Uterus (tissue), 4 donors: ENCODE data around the gene FRMD8. TPM values are rescaled to one million over a fixed set of nuclear protein-coding genes. Genes with fewer than 3 reads are reported as not detected.

Experiments
- DNase-seq, 2 donors: peaks; one replicate each; pipeline ENCODE4 v3.0.0-alpha.2; 2019 to 2020
- H3K27ac ChIP-seq, 2 donors: fragments of 200-600 bp; sonication (generic); 1 replicate in 1 of 2; 2 replicates in 1 of 2; pipeline ENCODE4 v1.5.1; 2016 to 2018
- H3K27me3 ChIP-seq, 2 donors: fragments of 200-600 bp; sonication (generic); one replicate each; pipeline ENCODE4 v1.5.1; 2018 to 2019; ENCODE audit warnings: control low read depth in 1 of 2
- H3K36me3 ChIP-seq, 2 donors: fragments of 200-600 bp; sonication (generic); one replicate each; pipeline ENCODE4 v1.5.1; 2019; ENCODE audit warnings: control low read depth in 1 of 2
- H3K4me1 ChIP-seq, 2 donors: fragments of 200-600 bp; sonication (generic); one replicate each; pipeline ENCODE4 v1.5.1; 2018 to 2019; ENCODE audit warnings: control low read depth in 1 of 2
- H3K4me3 ChIP-seq, 2 donors: fragments of 200-600 bp; sonication (generic); 1 replicate in 1 of 2; 2 replicates in 1 of 2; pipeline ENCODE4 v1.5.1; 2018 to 2019; ENCODE audit warnings: mild to moderate bottlenecking in 1 of 2
- H3K9me3 ChIP-seq, 2 donors: fragments of 200-600 bp; sonication (generic); one replicate each; pipeline ENCODE4 v1.5.1; 2019; ENCODE audit warnings: control low read depth in 1 of 2
- CTCF ChIP-seq, 4 experiments: fragments of 200-600 bp in 2 of 4; fragments of 450-650 bp in 2 of 4; sonication (generic) in 2 of 4; IDR thresholded peaks; one replicate each; pipeline ENCODE4 v1.5.1; 2016 to 2019; ENCODE audit warnings: antibody characterized with exemption in 4 of 4, mild to moderate bottlenecking in 2 of 4, moderate library complexity in 1 of 4
- POLR2A ChIP-seq, 2 donors: fragments of 450-650 bp; IDR thresholded peaks; one replicate each; pipeline ENCODE4 v1.6.1; 2016; ENCODE audit warnings: antibody characterized with exemption in 2 of 2, mild to moderate bottlenecking in 1 of 2, moderate library complexity in 1 of 2
- intact Hi-C: fragments of 100-400 bp; cut with DNase I; formaldehyde crosslinking; loops from one replicate; pipeline ENCODE4 v1.15.1; 2023; ENCODE audit warnings: low total_unique reads
- total RNA-seq, 4 donors: library from RNA; depleted of rRNA in 3 of 4; stranded (reverse); fragments of >200 nt in 3 of 4; gene quantifications; one replicate each; pipeline versions ENCODE4 v1.1.0 to v1.2.4, GENCODE V29; 2014 to 2023
- donor health status: DM: yes; HTN: yes; CAD: no.

FRMD8 gene
- total RNA-seq, 4 donors from 2014 or later = 15.9 to 160 (median 41.5) TPM

GRCh38 chr11:65424205-65425104 is 38.0 kb downstream of the FRMD8 start:
- H3K4me3 ChIP-seq = peak overlapping the region; percentile 76 to 91
- peaks cover 0 to 7% of the 10 kb centered on the region in 2 donors for H3K4me1 ChIP-seq
- peak overlapping the region; percentile 98 to 99 for H3K27ac ChIP-seq
- DNase-seq = peak; percentile 51
- H3K36me3 ChIP-seq = no peaks in the 10 kb centered on the region
- H3K9me3 ChIP-seq = no peaks in the 10 kb centered on the region
- H3K27me3 ChIP-seq = no peaks in the 10 kb centered on the region
- TF ChIP-seq POLR2A (IDR thresholded peaks at IDR 0.05) = peak in 1 of 2 donors; percentile 15
- TF ChIP-seq CTCF (IDR thresholded peaks at IDR 0.05) = no peak
- intact Hi-C loops = no loop called here

DNA sequence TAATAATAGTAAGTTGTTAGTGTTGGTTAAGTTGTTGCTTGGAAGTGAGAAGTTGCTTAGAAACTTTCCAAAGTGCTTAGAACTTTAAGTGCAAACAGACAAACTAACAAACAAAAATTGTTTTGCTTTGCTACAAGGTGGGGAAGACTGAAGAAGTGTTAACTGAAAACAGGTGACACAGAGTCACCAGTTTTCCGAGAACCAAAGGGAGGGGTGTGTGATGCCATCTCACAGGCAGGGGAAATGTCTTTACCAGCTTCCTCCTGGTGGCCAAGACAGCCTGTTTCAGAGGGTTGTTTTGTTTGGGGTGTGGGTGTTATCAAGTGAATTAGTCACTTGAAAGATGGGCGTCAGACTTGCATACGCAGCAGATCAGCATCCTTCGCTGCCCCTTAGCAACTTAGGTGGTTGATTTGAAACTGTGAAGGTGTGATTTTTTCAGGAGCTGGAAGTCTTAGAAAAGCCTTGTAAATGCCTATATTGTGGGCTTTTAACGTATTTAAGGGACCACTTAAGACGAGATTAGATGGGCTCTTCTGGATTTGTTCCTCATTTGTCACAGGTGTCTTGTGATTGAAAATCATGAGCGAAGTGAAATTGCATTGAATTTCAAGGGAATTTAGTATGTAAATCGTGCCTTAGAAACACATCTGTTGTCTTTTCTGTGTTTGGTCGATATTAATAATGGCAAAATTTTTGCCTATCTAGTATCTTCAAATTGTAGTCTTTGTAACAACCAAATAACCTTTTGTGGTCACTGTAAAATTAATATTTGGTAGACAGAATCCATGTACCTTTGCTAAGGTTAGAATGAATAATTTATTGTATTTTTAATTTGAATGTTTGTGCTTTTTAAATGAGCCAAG is 38.9 kb downstream of the FRMD8 start:
- DNase-seq = peak; percentile 21 to 62
- Histone ChIP-seq H3K27me3 (no peaks in the 10 kb centered on the region), H3K36me3 (no peaks in the 10 kb centered on the region), H3K27ac (peak overlapping the region; percentile 98 to 99), H3K4me3 (peak overlapping the region; percentile 76 to 91), H3K9me3 (no peaks in the 10 kb centered on the region), H3K4me1 (peaks cover 0 to 5% of the 10 kb centered on the region in 2 donors)
- intact Hi-C loops = no loop called here
- TF ChIP-seq CTCF (IDR thresholded peaks at IDR 0.05) = peak in 1 of 4 experiments; percentile 50
- TF ChIP-seq POLR2A (IDR thresholded peaks at IDR 0.05) = peak in 1 of 2 donors; percentile 38

GRCh38 chr11:65425971-65426838 is 39.8 kb downstream of the FRMD8 start:
- peak in 1 of 2 donors; percentile 17 for DNase-seq
- no peaks in the 10 kb centered on the region for H3K4me1 ChIP-seq
- H3K36me3 ChIP-seq = no peaks in the 10 kb centered on the region
- peak overlapping the region; percentile 76 to 91 for H3K4me3 ChIP-seq
- TF ChIP-seq POLR2A (IDR thresholded peaks at IDR 0.05) = no peak
- TF ChIP-seq CTCF (IDR thresholded peaks at IDR 0.05) = no peak
- no peaks in the 10 kb centered on the region for H3K9me3 ChIP-seq
- peak overlapping the region; percentile 98 to 99 for H3K27ac ChIP-seq
- H3K27me3 ChIP-seq = no peaks in the 10 kb centered on the region
- intact Hi-C loops = no loop called here

- H3K36me3 ChIP-seq = no peaks in the 10 kb centered on the region
These were observed 40.6 kb downstream of the FRMD8 start for GRCh38 chr11:65426839-65427690.

More at GRCh38 chr11:65426839-65427690, 40.6 kb downstream of the FRMD8 start:
- Histone ChIP-seq H3K4me1 (no peaks in the 10 kb centered on the region), H3K9me3 (no peaks in the 10 kb centered on the region), H3K27ac (peak overlapping the region; percentile 98 to 99), H3K4me3 (peak overlapping the region; percentile 76 to 91), H3K27me3 (no peaks in the 10 kb centered on the region)
- TF ChIP-seq POLR2A (IDR thresholded peaks at IDR 0.05) (peak in 1 of 2 donors; percentile 18), CTCF (IDR thresholded peaks at IDR 0.05) (no peak)
- intact Hi-C loops = no loop called here
- peak in 1 of 2 donors; percentile 36 for DNase-seq
